HL-60 (cell line): ENCODE data around the gene USP21.

Experiments
- DNase-seq, 2 experiments: peaks; one replicate each; pipeline ENCODE4 v3.0.0-alpha.2; 2010 to 2020; ENCODE audit warnings: low read depth in 1 of 2, low spot score in 1 of 2
- H3K27ac ChIP-seq: fragments of 250-450 bp; sonication (Bioruptor Pico); replicated peaks from 2 replicates; pipeline ENCODE4 v1.5.1; 2020; ENCODE audit warnings: mild to moderate bottlenecking, moderate library complexity
- H3K27me3 ChIP-seq: fragments of 250-450 bp; sonication (Bioruptor Pico); 2 replicates; pipeline ENCODE4 v1.5.1; 2021; ENCODE audit warnings: mild to moderate bottlenecking, moderate library complexity; ENCODE audit not compliant: insufficient read depth, poor library complexity, severe bottlenecking
- H3K4me3 ChIP-seq: replicated peaks from 2 replicates; pipeline ENCODE4 v1.5.1; 2011; ENCODE audit warnings: mild to moderate bottlenecking, control low read depth, low read length; ENCODE audit not compliant: insufficient read depth
- CTCF ChIP-seq: IDR thresholded peaks from one replicate; pipeline ENCODE4 v1.5.1; 2011; ENCODE audit warnings: low read length, control low read depth, inconsistent platforms; ENCODE audit not compliant: insufficient read depth
- GABPA ChIP-seq: IDR thresholded peaks from 2 replicates; pipeline ENCODE4 v1.6.1; 2012; ENCODE audit warnings: low read depth
- POLR2AphosphoS5 ChIP-seq: IDR thresholded peaks from 2 replicates; pipeline ENCODE4 v1.6.1; 2012; ENCODE audit warnings: low read depth
- REST ChIP-seq: IDR thresholded peaks from 2 replicates; pipeline ENCODE4 v1.6.1; 2012; ENCODE audit warnings: low read depth; ENCODE audit not compliant: insufficient replicate concordance
- SPI1 ChIP-seq: IDR thresholded peaks from 2 replicates; pipeline ENCODE4 v1.6.1; 2012; ENCODE audit warnings: low read depth, mild to moderate bottlenecking, borderline replicate concordance

Gene USP21

DNA sequence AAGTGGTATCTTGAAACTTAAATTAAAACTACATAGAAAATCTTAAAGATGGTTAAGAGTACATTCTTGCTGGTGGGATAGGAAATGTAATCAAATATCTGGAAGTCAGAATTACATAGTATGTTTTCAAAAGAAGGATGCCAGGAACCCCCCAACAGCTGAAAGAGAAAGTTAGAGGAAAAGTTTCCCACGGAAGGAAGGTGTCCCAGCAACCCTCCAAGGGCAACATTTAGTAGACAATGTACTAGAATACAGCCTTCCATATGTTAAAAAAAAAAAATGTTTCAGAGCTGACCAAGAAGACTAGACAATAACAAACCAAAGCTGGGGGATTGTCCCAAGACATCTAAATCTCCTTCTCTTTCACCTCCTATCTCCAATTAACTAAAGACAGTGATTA, 29.0 kb upstream of the USP21 start:
- Histone ChIP-seq H3K27ac (no peak overlapping the region), H3K4me3 (no peak overlapping the region), H3K27me3 (no peaks in the 10 kb centered on the region)
- TF ChIP-seq GABPA, result no peak
- TF ChIP-seq CTCF, result no peak
- TF ChIP-seq SPI1, result no peak
- TF ChIP-seq REST, result no peak
- no peak for TF ChIP-seq POLR2AphosphoS5
- DNase-seq, result no peak

DNA sequence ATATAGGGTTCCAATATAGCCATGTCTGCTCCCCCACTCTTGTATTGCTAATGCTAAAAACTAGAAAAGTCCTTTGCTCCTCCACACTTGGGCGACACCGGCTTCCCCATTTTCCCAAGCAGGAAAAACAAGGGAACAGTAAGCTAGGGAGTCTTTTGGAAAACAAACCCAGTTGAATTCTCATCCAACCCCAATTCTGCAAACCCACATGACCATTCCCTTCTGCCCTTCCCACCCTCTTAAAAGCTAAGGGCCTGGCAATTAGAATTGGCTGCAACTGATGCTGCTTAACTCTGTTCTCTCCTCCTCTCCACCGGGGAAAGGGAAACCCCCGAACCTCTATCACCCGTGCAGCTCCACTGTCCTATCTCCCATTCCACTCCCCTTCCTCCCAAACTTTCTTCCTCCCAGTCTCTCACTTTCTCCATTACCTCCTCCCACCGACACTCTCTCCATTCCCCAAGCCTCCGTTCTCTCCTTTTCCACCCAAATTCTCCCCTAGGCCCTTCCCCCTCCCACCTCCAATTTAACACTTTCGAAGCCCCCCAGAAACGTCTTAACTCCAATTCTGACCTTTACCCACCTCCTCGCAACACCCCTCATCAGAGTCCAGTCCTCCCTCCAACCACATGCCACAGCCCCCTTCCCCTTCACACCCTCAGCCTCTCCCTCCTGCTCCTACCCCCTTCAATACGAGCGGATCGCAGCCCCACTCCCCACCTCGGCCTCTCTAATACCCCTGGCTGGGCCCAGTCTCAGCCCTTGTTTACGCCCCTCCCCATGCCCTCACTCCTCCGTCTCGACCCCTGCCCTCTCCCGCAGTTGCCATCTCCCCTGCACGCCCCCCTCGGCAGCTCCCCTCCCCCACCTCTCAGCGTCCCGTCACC, 27.5 kb upstream of the USP21 start:
- H3K27ac ChIP-seq, result peak overlapping the region; percentile 75
- no peak for DNase-seq

More for the DNA sequence above, 27.5 kb upstream of the USP21 start:
- Histone ChIP-seq H3K27me3 (no peaks in the 10 kb centered on the region), H3K4me3 (peak overlapping the region; percentile 95)
- TF ChIP-seq SPI1, result no peak
- TF ChIP-seq CTCF, result no peak
- TF ChIP-seq POLR2AphosphoS5, result no peak
- TF ChIP-seq REST, result no peak
- TF ChIP-seq GABPA, result no peak
